Stimulated activated naive CD8-positive, alpha-beta T cell treated with anti-CD3 and anti-CD28 coated beads, Interleukin-15, Interleukin-2, amounts not matched to agents 100 U/mL and 50 U/mL, for 24 hours (primary cell): Measurements from ENCODE around the gene ZNF629.

ENCODE experiments used
- ATAC-seq: fragments of 150-1000 bp; cut with Tn5 transposase; one replicate; pipeline ENCODE4 v1.10.0; 2021
- DNase-seq: peaks from one replicate; pipeline ENCODE4 v3.0.0; 2021

Gene ZNF629

DNA sequence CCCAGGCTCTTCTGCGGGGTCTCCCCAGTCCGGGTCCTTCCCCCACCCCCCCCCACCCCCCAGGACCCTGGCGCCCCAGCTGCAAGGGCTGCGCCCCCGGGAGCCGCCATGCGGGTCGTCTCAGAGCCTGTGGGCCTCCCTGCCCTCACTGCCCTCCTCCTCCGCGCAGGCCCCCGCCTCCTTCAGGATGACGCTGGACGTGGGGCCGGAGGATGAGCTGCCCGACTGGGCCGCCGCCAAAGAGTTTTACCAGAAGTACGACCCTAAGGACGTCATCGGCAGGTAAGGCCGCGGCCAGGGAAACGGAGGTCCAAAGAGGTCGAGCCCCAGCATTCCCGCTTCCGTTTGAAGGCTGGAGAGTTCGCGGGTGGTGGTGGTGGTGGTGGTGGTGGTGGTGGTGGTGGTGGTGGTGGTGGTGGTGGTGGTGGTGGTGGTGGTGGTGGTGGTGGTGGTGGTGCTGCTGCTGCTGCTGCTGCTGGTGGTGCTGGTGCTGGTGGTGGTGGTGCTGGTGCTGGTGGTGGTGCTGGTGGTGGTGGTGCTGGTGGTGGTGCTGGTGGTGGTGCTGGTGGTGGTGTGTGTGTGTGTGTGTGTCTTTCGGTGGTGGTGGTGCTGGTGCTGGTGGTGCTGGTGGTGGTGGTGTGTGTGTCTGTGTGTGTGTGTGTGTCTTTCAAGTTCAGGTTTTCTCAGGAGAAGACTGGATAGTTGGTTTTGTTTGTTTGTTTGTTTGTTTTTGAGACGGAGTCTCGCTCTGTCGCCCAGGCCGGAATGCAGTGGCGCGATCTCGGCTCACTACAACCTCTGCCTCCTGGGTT lies 38.2 kb downstream of the ZNF629 start:
- ATAC-seq (peak; percentile 12), DNase-seq (peak; percentile 46)

DNA sequence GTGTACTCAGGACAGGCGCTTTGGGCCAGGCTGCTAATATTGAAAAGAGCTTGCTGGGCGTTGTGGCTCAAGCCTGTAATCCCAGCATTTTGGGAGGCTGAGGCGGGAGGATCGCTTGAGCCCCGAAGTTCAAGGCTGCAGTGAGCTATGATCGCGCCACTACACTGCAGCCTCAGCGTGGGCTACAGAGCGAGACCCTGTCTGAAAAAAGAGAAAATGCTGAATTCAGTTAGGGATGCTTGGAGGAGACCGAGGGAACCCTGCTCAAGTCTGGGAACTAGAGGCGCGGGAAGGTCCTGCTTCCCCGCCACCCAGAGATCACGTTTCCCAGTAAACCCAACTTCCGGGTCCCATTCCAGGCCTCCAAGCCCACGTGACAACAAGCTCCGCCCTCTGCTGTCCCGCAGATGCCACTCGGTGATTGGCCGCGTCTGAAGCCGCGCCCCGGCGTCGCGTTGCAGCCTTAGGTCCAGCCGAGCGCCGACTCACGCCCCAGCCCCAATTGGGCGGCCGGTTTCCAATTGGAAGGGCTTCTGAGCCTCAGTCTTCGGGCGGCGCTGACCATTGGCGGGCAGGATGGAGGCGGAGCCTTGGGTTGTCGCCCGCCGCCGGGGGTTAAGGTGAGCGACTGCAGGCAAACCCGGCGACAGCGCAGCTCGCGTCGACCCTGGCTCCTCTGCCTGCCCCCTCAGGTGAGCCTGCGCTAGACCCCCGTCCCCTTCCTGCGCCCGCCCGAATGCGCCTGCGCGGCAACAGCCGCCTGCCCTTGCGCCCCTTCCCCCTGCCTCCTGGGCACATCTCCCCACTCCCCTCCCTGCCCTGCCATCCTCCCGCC lies 39.0 kb downstream of the ZNF629 start, which contains the start of gene PHKG2:
Gene PHKG2, plus strand, starts transcription at position 627 of the 835 bp plus-strand sequence. CDS start 396 bp downstream, outside the sequence.
- DNase-seq (peak; percentile 98), ATAC-seq (peak; percentile 100)

DNA sequence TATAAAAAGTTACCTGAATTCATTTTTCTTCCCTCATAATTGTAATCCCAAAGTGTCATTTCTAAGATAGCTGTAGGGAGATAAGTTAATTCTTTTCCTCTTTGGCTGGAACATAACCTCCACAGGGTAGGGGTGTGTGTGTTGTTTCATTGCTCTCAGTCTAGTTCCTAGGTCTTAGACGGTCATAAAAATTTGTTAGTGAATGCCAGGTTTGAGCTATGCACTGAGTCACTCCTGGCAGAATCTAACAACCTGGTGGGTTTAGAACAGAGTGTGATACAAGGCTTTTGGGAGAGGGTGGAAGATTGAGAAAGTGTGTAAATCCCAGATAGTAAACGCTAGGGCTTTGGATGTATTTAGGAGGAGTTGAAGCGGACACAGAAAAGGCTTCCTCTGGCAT lies 39.7 kb downstream of the ZNF629 start:
- ATAC-seq = no peak
- DNase-seq = no peak

DNA sequence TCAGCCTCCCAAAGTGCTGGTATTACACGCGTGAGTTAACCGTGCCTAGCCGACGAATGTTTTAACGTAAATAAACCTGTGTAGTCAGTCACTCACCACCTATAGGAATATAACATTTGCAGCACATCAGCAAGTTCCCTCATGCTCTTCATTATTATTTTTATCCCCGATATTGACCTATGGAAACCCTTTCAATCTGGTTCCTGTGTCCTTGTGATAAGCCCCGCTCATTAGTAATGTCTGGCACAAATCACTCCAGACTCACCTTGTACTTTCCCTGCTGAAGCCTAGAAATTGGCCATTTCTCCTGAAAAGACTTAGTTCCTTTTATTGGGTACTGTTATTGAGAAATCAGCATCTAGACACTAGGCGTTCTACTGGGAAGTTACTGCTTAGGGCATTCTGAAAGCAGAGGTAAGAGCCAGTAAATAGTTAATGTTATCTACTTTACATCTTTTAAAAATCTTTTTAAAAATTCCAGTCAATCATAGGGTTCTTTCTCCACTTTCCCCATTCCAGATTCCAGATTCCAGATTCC lies 40.3 kb downstream of the ZNF629 start:
- DNase-seq = no peak
- no peak for ATAC-seq

DNA sequence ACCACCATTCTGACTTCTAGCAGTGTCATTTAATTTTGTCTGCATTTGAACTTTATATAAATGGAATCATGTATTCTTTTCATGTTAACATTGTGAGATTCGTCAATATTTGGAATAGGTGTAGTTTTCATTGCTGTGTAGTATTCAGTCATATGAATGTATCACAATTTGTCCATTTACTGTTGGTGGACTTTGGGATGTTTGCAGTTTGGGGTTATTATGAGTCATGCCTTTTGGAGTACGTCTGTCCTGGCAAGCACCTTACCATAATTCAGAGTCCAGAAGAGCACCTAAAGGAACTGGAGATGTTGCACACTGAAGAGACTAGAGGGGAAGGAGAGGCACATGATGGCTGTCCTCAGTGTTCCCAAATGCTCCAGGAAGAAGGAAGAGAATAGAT lies 41.9 kb downstream of the ZNF629 start:
- no peak for ATAC-seq

DNA sequence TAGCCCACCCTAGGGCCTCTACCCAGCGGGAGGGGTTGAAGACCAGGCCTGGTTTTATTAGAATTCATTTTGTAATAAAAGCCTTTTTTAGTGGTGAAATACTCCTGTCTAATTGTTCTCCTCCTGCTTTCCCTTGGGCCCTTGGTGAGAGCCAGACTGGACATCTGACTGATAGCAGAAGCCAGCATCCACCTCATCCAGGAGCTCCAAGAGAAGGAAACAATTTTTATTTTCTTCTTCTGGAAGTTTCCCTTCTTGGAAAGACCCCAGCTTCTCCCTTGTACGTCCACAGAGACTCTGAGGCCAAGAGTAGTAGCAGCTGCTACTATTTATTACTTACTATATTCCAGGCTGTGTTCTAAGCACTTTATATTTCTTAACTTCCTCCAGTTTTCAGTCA lies 42.8 kb downstream of the ZNF629 start:
- DNase-seq = no peak
- ATAC-seq = no peak

More for the DNA sequence above, 41.9 kb downstream of the ZNF629 start:
- no peak for DNase-seq

DNA sequence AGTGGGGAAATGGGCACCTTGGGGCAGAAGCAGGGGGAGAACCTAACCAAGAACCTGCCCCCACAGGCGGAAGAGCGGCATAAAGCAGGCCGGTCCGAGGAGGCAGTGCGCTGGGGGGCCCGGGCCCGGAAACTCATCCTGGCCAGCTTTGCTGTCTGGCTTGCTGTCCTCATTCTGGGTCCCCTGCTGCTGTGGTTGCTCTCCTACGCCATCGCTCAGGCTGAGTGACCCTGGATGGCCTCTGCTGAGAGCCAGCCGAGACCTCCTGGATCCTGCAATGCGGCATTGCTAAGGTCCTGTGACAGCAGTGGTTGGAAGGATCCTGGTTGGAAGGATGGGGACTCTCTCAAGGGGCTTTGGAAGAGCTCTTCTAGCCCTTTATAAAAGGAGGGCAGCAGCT lies 43.3 kb downstream of the ZNF629 start:
- DNase-seq = no peak
- ATAC-seq = no peak

DNA sequence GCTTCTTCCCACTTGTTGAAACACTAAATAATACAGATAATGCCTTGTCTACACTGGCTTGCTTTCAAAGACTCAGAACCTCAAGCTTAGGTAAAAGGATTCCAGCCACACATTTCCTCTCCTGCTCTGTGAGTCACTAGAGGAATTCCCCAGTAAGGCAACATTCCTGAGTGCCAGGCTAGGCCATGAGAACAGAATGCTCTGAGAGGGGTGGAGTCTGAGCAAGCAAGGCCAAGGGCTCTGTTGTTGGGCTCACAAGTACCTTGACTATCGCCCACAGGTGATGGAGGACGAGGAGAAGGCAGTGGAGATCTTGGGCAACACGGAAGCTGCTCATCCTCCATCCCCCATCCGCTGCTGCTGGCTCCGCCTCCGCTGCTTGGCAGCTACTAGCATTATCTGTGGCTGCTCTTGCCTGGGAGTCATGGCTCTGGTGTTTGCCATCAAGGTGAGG lies 45.5 kb downstream of the ZNF629 start:
- ATAC-seq (no peak), DNase-seq (no peak)

DNA sequence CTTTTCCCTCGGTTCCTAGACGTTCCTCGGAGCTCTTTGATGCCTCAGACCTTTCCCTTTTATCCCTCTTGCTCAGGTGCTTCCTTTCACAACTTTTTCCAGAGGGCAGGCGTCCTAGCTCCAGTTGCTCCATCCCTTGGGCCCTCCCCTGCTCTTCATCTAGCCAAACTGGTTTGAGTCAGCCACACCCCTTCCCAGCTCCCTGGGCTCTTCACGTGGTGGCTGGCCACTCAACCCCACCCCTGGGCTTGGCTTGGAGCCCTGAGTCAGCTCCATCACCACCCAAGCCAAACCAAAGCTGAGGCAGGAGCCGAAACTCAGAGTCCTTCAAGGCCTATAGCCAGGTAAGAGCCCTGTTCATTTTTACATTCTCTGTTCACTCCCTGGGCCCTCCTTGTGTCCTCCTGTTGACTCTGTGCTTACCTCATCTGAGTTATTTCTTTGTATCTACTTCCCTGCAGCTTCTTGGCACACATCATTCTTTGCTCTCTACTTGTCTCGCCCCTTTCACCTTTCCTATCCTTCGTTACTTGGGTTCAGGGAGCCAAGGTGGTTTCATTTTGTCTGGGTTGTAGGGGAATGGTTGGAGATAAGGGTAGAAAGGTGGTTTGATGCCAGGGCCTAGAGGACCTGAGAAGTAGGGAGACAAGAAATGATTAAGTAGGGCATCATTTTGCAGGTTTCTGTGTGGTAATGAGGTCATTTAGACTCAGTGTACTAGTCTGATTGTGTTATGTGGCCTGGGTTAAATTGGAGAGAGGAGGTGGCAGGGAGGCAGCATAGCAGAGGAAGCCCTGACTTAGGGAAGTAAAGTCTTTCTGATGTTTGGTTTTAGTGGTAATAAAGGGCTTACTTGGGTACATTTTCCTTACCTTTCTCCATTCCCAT lies 46.4 kb downstream of the ZNF629 start:
- DNase-seq (no peak), ATAC-seq (no peak)

DNA sequence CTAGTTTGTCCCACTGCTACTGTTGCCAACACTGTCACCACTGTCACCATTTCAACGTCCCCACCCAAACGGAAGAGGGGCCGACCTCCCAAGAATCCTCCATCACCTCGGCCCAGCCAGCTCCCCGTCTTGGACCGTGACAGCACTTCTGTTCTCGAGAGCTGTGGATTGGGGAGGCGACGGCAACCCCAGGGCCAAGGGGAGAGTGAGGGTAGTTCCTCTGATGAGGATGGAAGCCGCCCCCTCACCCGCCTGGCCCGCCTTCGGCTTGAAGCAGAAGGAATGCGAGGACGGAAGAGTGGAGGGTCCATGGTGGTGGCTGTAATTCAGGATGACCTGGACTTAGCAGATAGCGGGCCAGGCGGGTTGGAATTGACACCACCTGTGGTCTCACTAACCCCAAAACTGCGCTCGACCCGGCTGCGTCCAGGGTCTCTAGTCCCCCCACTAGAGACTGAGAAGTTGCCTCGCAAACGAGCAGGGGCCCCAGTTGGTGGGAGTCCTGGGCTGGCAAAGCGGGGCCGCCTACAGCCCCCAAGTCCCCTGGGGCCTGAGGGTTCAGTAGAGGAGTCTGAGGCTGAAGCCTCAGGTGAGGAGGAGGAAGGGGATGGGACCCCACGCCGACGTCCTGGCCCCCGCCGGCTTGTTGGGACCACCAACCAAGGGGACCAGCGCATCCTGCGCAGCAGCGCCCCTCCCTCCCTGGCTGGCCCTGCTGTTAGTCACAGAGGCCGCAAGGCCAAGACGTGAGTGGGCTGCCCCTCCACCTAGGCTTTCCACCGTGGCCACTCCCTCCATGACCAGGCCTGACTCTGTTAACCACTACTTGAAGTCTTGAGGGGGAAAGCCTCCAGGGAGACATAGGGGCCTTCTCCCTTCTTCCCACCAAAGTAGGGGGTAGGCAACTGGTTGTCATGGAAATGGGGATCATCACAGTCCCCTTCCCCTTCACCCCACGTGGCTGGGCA lies 47.7 kb downstream of the ZNF629 start:
- ATAC-seq (peak; percentile 19), DNase-seq (no peak)

DNA sequence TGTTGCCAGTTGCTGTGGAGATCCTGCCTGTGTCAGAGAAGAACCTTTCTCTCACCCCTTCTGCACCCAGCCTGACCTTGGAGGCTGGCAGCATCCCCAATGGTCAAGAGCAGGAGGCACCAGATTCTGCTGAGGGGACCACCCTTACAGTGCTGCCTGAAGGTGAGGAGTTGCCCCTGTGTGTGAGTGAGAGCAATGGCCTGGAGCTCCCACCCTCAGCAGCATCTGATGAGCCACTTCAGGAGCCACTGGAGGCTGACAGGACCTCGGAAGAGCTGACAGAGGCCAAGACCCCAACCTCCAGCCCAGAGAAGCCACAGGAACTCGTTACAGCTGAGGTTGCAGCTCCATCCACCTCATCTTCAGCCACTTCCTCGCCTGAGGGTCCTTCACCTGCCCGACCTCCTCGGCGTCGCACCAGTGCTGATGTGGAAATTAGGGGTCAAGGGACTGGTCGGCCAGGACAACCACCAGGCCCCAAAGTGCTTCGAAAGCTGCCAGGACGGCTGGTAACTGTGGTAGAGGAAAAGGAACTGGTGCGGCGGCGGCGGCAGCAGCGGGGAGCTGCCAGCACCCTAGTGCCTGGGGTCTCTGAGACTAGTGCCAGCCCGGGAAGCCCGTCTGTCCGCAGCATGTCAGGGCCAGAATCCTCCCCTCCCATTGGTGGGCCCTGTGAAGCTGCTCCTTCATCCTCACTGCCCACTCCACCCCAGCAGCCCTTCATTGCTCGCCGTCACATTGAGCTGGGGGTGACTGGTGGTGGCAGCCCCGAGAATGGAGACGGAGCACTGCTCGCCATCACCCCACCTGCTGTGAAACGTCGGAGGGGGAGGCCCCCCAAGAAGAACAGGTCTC lies 49.0 kb downstream of the ZNF629 start:
- ATAC-seq (no peak), DNase-seq (no peak)

DNA sequence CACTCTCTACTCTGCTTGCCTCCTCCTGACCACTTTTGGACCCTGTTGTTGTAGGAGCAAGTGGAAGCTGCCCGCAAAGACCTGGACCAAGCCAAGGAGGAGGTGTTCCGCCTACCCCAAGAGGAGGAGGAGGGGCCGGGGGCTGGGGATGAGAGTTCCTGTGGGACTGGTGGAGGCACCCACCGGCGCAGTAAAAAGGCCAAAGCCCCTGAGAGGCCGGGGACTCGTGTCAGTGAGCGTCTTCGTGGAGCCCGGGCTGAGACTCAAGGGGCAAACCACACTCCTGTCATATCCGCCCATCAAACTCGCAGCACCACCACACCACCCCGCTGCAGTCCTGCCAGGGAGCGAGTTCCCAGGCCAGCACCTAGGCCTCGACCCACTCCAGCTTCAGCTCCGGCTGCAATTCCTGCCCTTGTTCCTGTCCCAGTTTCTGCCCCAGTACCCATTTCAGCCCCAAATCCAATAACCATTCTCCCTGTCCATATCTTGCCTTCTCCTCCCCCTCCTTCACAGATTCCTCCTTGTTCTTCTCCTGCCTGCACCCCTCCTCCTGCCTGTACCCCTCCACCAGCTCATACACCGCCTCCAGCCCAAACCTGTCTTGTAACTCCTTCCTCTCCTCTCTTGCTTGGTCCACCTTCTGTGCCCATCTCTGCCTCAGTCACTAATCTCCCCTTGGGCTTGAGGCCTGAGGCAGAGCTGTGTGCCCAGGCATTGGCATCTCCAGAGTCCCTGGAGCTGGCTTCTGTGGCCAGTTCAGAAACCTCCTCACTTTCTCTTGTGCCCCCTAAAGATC lies 49.8 kb downstream of the ZNF629 start:
- ATAC-seq = no peak
- no peak for DNase-seq

DNA sequence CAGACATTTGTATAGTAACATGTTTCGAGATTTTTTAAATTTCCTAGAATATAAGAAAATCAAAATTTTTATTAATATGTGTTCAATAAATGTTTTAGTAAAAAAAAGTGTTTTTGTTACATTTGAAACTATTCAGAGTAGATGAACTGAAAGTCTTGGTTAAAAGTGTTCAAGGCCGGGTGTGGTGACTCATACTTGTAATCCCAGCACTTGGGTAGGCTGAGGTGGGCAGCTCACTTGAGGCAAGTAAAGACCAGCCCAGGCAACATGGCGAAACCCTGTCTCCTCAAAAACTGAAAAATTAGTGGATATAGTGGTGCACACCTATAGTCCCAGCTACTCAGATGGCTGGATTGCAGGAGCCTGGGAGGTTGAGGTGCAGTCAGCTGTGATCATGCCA lies 55.6 kb downstream of the ZNF629 start:
- ATAC-seq (no peak), DNase-seq (no peak)

DNA sequence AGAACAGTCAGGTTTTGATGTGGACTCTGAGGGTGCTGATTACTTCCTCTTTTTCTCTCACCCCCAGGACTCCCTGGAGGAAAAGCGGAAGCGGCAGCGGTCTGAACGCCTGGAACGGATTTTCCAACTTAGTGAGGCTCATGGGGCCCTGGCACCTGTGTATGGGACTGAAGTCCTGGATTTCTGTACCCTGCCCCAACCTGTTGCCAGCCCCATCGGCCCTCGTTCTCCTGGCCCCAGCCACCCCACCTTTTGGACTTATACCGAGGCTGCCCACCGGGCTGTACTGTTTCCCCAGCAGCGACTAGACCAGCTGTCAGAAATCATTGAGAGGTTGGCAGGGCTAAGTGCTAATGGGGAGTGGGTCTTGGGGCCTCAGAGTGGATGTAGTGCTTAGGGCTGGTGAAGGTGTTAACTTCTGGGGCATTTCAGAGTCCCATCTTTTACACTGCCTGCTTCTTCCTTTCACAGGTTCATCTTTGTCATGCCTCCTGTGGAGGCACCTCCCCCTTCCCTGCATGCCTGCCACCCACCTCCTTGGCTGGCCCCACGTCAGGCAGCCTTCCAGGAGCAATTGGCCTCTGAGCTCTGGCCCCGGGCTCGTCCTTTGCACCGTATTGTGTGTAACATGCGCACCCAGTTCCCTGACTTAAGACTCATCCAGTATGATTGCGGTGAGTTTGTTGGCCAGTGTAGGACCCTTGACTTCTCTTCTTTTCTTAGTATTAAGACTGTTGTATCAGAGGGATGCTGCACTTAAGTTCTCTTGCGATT lies 57.9 kb downstream of the ZNF629 start:
- DNase-seq = no peak
- no peak for ATAC-seq
